Endometrial microvascular endothelial cells (primary cell): Measurements from ENCODE around the gene PFKFB4. TPM values are rescaled to one million over a fixed set of nuclear protein-coding genes. Genes with fewer than 3 reads are reported as not detected.
"Not testable (repeated sequence)": the region's sequence is repeated elsewhere in the genome, so short reads cannot be mapped to it uniquely, and the experiment has no call there.

Experiments used
- in situ Hi-C: cut with HindIII; loops from 2 replicates; pipeline ENCODE4 v1.10.0; 2017; ENCODE audit warnings: low sequenced_read_pairs, low pct_unique_long_range_greater_than_20kb; ENCODE audit errors: inconsistent ontology term
- total RNA-seq: library from RNA; depleted of rRNA; stranded (reverse); fragments of >200 nt; gene quantifications from one replicate; pipeline ENCODE4 v1.2.3, GENCODE V29; 2015; ENCODE audit errors: inconsistent ontology term

PFKFB4 gene
- total RNA-seq, 1 donor from 2014 or later = 3.3 TPM

DNA sequence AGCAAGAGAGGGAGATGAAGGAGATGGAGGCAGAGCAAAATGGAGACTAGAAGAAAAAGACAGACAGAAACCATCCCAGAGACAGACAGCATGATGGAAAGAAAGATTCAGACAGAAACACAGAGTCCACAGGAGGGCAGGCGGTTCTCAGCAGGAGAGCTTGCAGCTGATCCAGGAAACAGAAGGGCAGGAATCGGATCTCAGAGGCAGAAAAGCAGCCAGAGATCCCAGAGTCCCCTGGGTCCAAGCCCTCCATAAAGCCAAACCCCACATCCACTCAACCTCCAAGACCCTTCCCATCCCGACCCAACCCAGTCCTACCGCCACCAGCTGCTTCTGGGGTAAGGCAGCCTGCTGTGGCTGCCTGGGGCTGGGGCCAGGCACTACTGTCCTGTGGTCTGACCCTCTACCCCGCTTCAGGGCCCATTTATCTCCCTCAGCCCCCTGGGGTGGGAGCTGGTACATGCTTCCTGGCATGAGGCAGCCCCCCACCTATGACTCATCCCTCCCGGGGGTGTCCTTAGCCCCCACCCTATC is 6.8 kb upstream of the PFKFB4 start, which contains the start of gene UCN2:
UCN2 (minus strand) TSS at position 400 of the 537 bp plus-strand sequence. CDS start 657 bp downstream, outside the sequence.
- in situ Hi-C loops = no loop called here

DNA sequence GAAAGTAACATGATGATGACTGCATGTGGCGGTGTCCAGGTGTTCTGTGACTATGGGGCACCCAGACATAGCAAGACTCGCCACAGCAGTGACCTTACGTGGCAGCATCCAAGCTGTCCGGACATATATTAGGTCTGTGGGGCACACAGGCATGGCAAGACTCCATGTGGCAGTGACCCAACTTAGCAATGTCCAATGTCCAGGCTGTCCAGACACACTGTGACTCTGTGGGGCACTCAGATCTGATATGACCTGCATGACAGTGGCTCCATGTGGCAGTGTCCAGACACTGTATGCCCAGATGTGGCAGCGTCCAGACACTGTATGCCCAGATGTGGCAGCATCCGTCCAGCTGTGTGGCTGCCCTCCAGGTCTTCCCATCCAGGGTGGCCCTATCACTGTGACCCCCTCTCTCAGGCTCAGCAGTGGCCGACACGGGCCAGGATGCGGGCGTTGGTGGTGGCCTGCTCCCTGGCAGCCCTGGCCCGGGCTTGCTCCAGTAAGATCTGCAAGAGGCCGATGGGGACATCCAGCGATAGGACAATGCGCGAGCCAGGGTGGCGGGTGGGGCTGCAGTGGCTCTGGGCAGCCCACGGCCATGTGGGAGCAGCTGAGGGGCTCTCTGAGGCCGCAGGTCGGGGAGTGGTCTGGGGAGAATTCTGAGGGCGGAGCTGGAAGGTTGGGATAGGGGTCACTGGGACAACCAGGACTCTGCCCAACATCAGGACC is 5.9 kb upstream of the PFKFB4 start:
- in situ Hi-C loops = no loop called here

DNA sequence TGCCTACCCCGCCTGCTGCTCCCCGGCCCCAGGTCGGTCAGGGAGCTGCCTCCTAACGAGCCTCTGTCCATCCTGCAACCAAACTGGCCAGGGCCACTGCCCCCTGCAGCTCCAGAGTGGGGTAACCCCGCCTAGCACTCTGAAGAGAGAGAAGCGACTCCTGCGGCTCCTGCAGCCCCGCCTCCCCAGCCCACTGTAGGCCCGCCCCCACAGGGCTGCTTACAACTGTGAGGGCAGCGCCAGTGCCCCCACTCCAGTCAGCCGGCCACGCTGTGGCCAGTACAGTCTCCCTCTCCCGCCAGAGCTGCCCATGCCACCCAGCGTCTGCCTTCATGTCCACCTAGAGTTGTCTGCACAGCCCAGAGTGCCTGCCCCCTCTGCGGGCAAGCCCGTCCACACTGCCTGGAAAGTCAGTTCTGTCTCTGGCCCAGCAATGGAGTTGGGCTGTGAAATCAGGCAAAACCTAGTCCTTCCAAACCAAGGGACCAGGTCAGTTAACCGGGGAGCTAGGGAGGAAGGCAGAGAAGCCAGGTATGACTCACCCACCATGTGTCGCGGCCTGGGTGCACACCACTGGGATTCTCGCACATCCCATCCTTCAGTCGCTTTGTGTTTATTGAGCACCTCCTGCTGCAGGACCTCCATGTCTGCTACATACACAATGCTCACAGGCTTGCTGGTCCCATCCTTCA is 4.6 kb upstream of the PFKFB4 start:
- in situ Hi-C loops = no loop called here

DNA sequence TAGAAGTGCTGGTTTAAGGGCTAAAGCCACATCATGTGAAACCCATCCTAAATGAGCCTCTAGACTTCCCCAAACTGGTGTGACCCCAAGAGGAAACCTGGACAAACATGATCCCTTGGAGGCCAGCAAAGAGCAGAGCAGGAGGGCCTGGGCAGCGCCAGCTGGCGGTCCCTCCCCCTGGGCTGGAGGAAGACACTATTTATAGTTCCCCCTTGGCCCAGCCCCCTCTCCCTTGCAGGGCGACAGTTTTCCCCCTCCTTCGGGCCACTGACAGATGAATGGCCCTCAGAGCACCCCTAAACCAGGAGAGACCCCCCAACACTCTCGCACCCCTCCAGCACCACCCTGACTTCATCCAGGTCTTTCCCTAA is 4.0 kb upstream of the PFKFB4 start:
- in situ Hi-C loops = no loop called here

DNA sequence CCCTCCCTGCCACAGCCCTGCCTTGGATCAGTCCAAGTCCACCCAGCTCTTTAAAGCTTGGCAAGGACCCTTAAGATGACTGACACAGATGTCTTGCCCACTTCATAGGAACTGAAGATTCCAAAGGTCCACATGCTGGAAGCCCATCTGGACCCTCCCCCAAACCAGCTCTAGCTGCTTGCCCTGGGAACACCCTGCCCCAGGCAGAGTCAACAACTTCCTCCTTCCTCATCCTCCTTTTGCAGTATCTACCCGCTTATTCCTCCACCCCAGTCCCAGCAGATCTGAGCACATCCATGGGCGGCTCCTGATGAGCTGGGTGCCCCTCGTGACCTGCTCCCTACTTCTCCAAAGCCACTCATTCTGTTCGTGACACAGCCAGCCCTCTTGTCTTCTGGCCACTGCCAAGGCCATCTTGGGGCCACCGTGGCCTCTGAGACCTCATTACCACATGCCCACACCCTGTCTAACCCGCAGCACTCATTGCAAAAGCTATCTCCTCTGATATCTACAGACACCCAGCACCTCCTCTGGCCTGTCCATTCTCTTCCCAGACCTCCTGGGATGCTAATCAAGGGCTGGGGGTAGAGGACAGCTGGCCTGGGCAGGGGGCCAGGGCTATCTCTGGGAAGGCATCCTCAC is 2.0 kb upstream of the PFKFB4 start:
- in situ Hi-C loops = no loop called here

DNA sequence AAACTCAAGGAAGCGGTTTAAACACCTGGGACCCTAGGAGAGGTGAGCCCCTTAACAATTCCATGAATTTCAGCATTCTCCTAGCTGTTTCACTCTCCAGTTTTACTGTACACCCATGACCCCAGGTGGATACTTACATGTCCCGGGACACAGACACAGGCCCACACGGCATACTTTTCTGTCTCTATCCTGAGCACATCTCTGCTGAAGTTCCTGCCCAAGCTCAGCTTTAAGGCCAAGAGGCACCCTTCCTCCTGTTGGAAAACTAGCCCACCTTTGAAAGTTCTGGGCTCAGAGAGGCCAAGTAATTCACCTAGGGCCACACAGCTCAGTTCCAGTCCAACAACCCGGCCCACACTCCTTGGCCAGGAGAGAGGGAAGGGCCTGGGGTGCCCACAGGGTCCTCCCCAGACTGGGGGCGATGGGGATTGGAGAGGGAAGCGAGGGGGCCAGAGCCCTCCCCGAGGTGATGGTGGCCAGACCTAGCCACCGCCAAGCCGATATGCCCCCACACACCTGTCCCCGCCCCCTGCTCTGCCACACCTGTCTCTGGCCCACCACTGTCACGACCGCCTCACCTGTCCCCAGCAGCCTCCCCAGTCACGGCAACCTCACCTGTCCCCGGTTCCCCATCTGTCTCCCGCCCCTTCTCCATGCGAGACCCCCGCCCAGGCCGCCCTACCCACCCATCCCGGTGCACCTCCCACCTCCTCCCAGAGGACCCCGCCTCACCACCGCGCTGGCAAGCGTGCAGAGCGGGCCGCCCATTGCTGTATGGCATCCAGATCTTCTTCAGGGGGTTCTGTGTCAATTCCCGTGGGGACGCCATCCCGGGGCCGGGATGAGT is 431 bp downstream of the PFKFB4 start:
- in situ Hi-C loops = no loop called here

DNA sequence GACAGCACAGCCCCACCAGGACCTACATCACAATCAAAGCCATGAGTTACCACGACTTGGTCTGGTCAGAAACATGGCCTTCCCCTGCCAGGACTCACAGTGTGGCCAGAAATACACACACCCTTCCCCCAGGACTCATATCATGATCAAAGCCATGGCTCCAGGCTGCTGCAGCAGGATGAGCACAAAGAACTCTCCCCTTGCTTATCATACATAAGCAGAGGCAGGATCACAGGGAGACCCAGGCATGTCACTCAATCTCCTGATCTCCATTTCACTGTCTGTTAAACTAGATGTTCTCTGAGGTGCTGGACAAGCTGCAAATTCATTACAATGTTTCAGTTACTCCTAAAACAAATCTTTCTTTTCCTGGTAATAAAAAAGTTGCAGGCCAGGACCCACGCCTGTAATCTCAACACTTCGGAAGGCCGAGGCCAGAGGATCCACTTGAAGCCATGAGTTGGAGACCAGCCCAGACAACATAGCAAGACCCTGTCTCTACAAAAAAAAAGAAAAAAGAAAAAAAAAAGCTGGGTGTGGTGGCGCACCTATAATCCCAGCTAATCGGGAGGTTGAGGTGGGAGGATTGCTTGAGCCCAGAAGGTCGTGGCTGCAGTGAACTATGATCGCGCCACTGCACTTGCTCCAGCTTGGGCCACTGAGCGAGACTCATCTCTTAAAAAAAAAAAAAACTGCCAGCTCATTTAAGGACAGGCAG is 1.2 kb downstream of the PFKFB4 start:
- in situ Hi-C loops = no loop called here

DNA sequence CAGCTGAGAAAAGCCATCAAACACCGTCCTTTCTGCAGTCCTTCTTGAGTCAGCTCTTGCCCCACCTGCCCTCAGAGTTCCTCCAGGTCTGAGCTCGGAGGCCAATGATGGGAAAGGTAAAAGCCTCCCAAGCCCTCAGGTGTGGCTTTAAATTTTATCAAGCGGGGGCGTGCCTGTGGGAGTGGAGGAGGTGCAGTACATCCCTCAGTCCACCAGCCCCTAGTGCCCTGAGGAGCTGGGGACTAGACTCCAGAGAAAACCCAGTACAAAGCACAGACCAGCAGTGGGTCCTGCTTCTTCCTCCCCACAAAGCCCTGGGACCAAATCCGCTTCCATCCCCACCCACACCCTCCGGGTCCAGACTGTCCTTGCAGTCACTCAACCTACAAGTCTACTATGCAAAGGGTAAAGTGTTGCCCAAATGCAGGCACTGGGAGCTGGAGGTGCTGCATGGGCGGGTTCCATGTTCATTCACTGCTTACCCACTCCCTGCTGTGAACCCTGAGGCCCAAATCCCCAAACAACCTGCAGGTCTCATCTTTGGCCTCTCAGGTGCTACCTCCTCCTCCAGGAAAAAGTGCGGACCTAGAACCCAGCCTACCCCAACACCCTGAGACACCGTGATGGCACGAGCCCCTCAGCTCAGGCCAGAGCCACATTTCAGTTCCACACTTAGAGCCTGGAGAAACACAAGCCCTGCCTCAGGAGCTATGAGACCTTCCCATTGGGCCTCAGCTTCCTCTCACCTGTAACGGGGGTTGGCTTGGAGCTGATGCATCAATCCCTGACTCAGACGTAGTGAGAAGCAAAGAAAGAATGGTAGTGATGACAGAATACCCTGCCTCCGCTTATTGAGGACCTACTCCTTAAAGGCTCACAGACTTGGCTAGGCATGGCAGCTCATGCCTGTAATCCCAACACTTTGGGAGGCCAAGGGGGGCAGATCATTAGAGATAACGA is 2.4 kb downstream of the PFKFB4 start:
- in situ Hi-C loops = no loop called here

DNA sequence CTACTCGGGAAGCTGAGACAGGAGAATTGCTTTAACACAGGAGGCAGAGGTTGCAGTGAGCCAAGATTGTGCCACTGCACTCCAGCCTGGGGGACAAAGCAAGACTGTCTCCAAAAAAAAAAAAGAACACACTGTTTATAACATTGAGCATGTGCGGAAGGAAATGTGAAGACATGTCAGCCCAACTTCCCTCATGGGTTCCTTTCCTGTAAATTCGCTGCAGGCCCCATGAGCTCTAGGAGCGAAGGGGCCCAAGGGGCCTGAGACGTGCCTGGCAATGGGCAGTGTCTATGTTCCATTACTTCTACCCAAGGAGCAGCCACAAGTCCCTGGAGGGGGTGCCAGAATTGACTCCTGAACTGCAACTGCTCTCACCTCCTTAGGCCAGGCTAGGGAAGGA is 3.2 kb downstream of the PFKFB4 start:
- in situ Hi-C loops = no loop called here

DNA sequence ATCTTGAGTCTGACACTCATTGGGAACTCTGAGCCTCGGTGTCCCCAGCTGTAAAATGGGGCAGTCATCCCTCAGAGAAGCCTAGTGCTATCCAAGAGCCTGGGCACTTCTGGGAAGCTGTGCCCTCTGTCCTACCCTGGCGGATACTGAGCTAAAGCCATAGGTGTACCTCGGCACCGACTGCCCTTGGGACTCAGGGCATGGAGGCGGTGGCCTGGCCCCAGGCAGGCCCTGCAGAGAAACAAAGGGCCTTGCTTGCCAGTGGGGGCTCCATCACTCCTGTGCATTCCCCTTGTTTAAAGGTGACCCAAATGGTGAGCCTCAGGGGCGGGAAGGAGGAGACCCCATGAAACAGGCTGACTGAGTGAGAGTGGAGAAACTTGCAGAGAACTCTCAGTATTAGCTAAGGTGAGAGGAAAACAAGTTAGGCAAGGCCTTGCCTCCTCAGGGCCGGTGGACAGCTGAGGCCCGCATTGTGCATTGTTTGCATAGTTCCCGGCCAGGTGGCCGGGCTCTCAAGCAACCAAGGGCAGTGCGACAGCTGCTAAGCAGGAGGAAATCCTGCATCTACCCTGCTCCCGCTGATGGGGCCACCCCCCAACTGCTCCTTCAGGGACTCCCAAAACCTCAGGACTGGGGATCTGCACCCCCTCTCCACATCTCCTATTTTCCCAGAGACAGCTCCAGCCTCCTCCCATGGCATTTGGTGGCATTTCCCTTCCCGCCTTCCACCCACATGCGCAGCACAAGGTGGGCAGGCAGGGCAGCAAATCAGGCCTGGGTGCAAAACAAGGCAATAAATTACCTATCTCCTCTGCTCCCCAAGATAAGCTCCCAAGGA is 4.3 kb downstream of the PFKFB4 start:
- in situ Hi-C loops = no loop called here

DNA sequence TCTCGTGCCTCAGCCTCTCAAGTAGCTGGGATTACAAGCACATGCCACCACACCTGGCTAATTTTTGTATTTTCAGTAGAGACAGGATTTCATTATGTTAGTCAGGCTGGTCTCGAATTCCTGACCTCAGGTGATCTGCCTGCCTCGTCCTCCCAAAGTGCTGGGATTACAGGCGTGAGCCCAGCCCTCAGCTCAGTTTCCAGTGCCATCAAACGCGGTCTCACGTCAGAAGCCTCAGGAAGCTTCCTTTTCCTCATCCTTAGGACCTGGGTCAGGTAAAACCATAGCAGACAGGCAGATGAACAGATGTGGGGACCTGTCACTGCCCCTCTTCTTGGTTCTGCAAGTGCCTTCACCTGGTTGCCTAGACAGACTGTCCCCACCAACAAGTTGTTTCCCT is 5.0 kb downstream of the PFKFB4 start:
- in situ Hi-C loops = not testable (repeated sequence)

DNA sequence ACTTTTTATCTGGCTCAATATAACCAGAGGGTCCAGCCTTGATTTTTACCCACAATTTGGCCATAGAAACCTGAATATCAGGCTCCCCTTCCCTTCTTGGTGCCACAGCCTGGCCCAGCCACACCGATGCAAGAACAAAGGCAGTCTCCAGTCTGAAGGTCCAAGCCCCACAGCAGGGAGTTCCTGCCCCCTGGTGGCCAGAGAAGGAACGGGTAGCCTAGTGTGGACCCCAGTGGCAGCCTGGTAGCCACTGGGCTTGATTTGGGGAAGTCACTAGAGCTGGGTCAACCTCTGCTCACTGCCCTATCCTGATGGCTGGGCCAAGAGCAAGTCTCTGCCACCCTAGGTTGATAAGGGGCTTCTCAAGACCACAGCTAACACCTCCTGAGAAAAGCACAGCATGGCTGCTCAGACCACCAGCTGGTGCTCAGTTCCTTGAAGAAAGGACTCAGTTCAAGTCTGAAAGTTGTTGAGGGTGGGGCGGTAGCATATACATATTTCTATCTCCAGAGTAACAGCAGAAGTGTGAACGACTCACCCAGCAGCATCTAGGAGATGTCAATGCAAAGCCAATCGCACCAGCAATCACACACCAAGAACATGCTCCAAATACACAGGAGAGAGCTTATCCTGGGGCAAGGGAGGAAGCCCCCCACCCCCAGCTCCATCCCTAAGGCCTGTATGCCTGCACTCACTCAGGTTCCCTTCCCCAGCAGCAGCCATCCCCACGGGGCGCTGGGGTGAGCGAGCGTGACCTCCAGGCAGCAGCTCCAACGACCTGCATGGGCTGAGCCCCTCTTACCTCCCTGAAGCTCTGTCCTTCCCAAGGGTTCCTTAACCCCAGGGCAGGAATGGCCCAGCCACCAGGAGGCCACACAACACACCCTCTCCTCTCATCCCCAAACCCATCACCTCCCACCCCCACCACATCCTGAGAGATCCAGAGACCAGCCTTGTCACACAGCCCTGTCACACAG is 7.6 kb downstream of the PFKFB4 start:
- in situ Hi-C loops = no loop called here

DNA sequence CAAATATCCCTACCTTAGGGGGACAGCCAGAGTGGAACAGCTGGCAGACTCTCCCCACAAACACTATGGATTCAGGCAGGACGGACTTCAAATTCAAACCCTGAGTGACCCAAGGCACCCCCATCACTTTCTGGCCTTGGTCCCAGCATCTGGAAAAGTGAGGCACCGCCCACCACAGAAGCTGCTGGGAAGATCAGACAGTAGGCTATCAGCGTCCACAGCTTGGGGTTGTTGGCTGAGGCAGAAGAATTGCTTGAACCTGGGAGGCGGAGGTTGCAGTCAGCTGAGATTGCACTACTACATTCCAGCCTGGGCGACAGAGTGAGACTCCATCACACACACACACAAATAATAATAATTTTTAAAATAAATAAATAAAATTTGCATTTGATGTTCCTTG is 8.5 kb downstream of the PFKFB4 start:
- in situ Hi-C loops = no loop called here

DNA sequence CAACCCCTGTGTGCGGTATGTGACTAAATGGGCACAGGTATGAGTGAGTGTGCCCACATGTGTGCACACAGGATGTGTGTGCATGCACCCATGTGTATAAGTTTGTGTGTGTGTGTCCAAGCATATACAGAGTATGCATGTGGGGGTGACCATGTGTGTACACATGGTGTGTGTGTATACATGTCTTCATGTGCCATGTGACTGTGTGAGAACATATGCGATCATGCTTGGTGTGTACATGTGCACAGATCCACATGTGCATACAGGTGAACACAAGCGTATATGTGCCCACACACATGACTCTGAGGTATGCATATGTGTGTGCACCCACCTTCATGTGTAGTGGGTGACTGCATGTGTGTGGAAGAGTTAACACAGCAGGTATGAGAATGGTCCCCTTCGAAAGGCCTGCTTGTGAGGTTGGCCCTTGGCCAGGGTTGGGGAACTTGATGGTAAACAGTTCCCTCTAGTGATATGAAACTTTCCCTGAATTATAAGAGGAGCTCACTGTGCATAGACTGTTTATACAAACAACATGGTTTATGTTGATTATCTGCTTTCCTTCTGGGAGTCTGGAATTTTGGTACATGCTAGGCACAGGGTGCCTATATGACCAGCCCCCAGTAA is 10.3 kb downstream of the PFKFB4 start:
- in situ Hi-C loops = no loop called here

DNA sequence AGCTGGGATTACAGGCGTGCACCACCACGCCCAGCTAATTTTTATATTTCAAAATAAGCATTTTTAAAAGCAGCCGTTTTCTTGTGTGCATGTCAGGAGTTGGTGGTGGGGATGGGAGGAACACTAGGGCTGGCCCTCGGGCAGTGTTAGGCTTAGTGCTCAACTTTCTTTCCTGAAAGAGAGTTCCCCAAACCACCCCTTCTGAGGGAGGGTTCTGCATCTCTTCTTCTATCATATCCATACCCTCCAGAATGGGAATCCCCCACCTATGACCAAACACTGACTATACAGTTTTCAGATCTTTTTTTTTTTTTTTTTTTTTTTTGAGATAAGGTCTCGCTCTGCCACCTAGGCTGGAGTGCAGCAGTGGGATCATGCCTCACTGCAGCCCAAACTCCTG is 12.5 kb downstream of the PFKFB4 start:
- in situ Hi-C loops = no loop called here
